ENCODE measurements around the gene ZBED5. TPM values are rescaled to one million over a fixed set of nuclear protein-coding genes. Genes with fewer than 3 reads are reported as not detected.

ZBED5 gene
- total and polyA plus RNA-seq, 11 donors, result 22.5 to 49.1 (median 37.8) TPM

DNA sequence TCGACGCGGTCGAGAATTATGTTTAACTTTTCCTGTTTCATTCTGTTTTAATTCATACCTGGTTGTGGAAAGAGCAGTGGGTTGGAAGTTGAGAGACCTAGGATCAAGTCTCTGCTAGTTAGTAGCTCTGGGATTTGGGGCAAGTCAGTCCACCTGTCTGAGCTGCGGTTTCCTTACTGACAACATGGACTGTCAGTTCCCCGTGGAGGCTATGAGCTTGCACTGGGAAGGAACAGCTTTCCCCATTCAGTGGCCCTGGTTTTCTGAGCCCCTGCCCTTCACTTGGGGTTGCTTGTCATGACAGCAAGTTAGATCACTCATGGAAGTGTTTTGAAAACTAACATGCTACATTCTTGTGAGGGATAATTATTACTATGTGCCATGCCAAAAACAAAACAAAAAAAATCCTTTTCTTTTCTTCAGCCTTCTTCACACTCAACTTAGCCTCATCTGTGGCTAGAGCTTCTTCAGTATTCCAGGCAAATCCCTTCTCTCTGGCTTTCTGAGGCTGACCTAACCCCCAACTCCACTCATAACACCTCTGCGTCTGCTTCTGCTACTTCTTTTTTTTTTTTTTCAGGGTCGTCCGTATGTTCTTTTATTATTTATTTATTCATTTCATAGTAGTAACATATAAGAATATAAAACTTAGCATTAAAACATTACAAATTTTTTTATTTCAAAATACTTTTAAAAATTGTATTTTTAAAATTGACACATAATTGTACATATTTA is 43.0 kb upstream of the ZBED5 start:
- no peaks in the 10 kb centered on the region for H3K27me3 ChIP-seq
- intact Hi-C loops (cut with DNase I), result loop anchor here in 6 of 10 donors (1.0 to 10.0 kb wide), 7 partner anchors 39 to 96 kb away; partner anchors contain the start of genes EIF4G2 (in 4 of the 6) and ZBED5 (in 4 of the 6)
- DNase-seq (no peak), ATAC-seq (no peak)
- H3K36me3 ChIP-seq, result no peaks in the 10 kb centered on the region
- peaks cover 10 to 55% (median 32%) of the 10 kb centered on the region in 12 donors for H3K4me1 ChIP-seq
- no peaks in the 10 kb centered on the region for H3K9me3 ChIP-seq
- peak overlapping the region; percentile 51 to 98 (median 90) for H3K27ac ChIP-seq
- H3K4me3 ChIP-seq, result no peak overlapping the region
- TF ChIP-seq, protein P1, sequence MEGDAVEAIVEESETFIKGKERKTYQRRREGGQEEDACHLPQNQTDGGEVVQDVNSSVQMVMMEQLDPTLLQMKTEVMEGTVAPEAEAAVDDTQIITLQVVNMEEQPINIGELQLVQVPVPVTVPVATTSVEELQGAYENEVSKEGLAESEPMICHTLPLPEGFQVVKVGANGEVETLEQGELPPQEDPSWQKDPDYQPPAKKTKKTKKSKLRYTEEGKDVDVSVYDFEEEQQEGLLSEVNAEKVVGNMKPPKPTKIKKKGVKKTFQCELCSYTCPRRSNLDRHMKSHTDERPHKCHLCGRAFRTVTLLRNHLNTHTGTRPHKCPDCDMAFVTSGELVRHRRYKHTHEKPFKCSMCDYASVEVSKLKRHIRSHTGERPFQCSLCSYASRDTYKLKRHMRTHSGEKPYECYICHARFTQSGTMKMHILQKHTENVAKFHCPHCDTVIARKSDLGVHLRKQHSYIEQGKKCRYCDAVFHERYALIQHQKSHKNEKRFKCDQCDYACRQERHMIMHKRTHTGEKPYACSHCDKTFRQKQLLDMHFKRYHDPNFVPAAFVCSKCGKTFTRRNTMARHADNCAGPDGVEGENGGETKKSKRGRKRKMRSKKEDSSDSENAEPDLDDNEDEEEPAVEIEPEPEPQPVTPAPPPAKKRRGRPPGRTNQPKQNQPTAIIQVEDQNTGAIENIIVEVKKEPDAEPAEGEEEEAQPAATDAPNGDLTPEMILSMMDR (IDR thresholded peaks at IDR 0.05), result no peak
- TF ChIP-seq POLR2A (IDR thresholded peaks at IDR 0.05), result no peak
- 54 to 63% (median 60%) methylated on average over 9 of the region's 9 CpGs for WGBS, 4 donors

DNA sequence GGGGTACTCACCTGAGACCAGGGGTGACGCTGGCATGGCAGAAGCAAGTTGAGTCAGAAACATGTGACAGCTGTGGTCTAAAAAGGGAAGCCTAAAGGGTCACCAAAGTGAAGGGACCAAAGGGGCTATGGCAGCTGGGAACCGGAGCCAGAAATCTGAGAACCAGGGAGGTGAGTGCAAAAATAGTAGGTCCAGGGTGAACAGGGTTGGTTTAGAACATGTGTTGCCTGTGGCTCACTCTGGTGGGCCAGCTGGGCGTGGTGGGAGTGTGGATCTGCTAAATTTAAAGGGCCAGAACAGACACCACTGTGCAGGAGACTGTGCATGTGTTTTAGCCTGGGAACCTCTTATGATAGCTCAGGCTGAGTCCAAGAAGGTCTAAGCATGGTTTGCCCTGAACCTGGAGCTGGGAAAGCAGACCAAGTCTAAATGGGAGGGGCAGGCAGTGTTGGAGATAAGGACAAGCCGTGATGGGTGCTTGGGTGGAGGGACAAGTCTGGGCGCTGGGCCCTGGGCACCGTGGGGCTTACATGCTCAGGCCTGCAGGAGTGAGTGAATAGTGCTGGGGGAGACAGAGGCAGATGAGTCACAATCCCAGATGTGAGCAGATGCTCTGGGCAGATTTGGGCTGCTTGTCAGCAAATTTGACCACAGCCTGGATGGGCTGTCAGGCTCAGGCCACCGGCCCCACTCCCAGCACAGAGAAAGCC is 41.4 kb upstream of the ZBED5 start:
- Histone ChIP-seq H3K36me3 (no peaks in the 10 kb centered on the region), H3K4me1 (peaks cover 10 to 55% (median 33%) of the 10 kb centered on the region in 12 donors), H3K4me3 (peak overlapping the region in 1 of 12 donors; percentile 4), H3K27ac (peak overlapping the region; percentile 51 to 98 (median 90)), H3K9me3 (no peaks in the 10 kb centered on the region), H3K27me3 (no peaks in the 10 kb centered on the region)
- ATAC-seq (peak; percentile 21 to 77 (median 68)), DNase-seq (peak; percentile 45 to 81 (median 75))
- intact Hi-C loops (cut with DNase I), result loop anchor here in 5 of 10 donors (2.0 to 5.0 kb wide), 3 partner anchors 37 to 42 kb away; partner anchors contain the start of gene ZBED5 (in 2 of the 5)
- TF ChIP-seq, protein P1 (IDR thresholded peaks at IDR 0.05), result no peak
- no peak for TF ChIP-seq POLR2A (IDR thresholded peaks at IDR 0.05)
- WGBS, 4 donors, result 42 to 51% (median 47%) methylated on average over 7 of the region's 7 CpGs

DNA sequence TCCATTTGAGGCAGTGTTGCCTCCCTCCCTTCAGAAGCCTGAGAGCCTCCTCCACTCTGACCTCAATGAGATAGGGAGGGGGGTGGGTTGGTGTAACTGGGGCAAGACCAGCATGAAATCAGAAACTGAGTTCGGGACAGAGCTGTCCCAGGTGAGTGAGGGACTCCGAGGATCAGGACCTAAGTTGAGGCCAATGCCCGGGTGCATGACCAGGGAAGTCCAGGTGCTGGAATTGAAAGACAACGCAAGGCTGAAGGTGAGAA is 40.8 kb upstream of the ZBED5 start:
- Histone ChIP-seq H3K27ac (peak overlapping the region; percentile 51 to 98 (median 90)), H3K27me3 (no peaks in the 10 kb centered on the region), H3K36me3 (no peaks in the 10 kb centered on the region), H3K9me3 (no peaks in the 10 kb centered on the region), H3K4me3 (peak overlapping the region in 1 of 12 donors; percentile 4), H3K4me1 (peaks cover 10 to 55% (median 38%) of the 10 kb centered on the region in 12 donors)
- no peak for ATAC-seq
- 88 to 92% (median 91%) methylated on average over 4 of the region's 4 CpGs for WGBS, 4 donors
- DNase-seq, result no peak
- intact Hi-C loops (cut with DNase I), result loop anchor here in 5 of 10 donors (2.0 to 5.0 kb wide), 3 partner anchors 36 to 42 kb away; partner anchors contain the start of gene ZBED5 (in 2 of the 5)
- no peak for TF ChIP-seq POLR2A (IDR thresholded peaks at IDR 0.05)
- TF ChIP-seq, protein P1 (IDR thresholded peaks at IDR 0.05), result no peak

All from heart left ventricle (tissue), 16 donors.